Spleen (tissue), 11 donors: ENCODE measurements around the gene OR11L1. TPM values are rescaled to one million over a fixed set of nuclear protein-coding genes. Genes with fewer than 3 reads are reported as not detected.

ENCODE experiments used
- DNase-seq: peaks from one replicate; pipeline ENCODE4 v3.0.0-alpha.2; 2020
- H3K27ac ChIP-seq, 8 donors: fragments of 200-600 bp; sonication (generic) in 7 of 8; 1 replicate in 4 of 8; 2 replicates in 4 of 8; pipeline versions ENCODE4 v1.5.0 to v1.8.0; 2016 to 2021; ENCODE audit warnings: inconsistent platforms in 4 of 8, mild to moderate bottlenecking in 4 of 8, moderate library complexity in 1 of 8
- H3K27me3 ChIP-seq, 7 donors: fragments of 200-600 bp; sonication (generic) in 6 of 7; replicated peaks in 1 of 7; 1 replicate in 4 of 7; 2 replicates in 3 of 7; pipeline versions ENCODE4 v1.5.0 to v1.8.0; 2016 to 2021; ENCODE audit warnings: inconsistent platforms in 3 of 7, mild to moderate bottlenecking in 1 of 7
- H3K36me3 ChIP-seq, 6 donors: fragments of 200-600 bp; sonication (generic) in 5 of 6; 1 replicate in 4 of 6; 2 replicates in 2 of 6; pipeline versions ENCODE4 v1.5.0 to v1.8.0; 2016 to 2021; ENCODE audit warnings: inconsistent platforms in 2 of 6
- H3K4me1 ChIP-seq, 6 donors: fragments of 200-600 bp; sonication (generic) in 5 of 6; 1 replicate in 3 of 6; 2 replicates in 3 of 6; pipeline versions ENCODE4 v1.5.0 to v1.8.0; 2016 to 2021; ENCODE audit warnings: inconsistent platforms in 3 of 6
- H3K4me3 ChIP-seq, 8 donors: fragments of 200-600 bp; sonication (generic) in 7 of 8; 1 replicate in 4 of 8; 2 replicates in 4 of 8; pipeline versions ENCODE4 v1.5.0 to v1.8.0; 2016 to 2021; ENCODE audit warnings: inconsistent platforms in 4 of 8, mild to moderate bottlenecking in 4 of 8, moderate library complexity in 2 of 8
- H3K9me3 ChIP-seq, 8 donors: fragments of 200-600 bp; sonication (generic) in 7 of 8; 1 replicate in 4 of 8; 2 replicates in 4 of 8; pipeline versions ENCODE4 v1.5.0 to v1.8.0; 2016 to 2021; ENCODE audit warnings: inconsistent platforms in 4 of 8
- CTCF ChIP-seq, 11 experiments: fragments of 200-600 bp in 7 of 11; fragments of 450-650 bp in 4 of 11; sonication (generic) in 4 of 11; IDR thresholded peaks in 8 of 11; conservative IDR thresholded peaks in 3 of 11; 1 replicate in 7 of 11; 2 replicates in 4 of 11; pipeline versions ENCODE4 v1.4.0 to v1.8.0; 2016 to 2021; ENCODE audit warnings: antibody characterized with exemption in 11 of 11, inconsistent platforms in 4 of 11, mild to moderate bottlenecking in 1 of 11
- POLR2A ChIP-seq, 3 donors: fragments of 450-650 bp; IDR thresholded peaks; one replicate each; pipeline ENCODE4 v1.5.1; 2017; ENCODE audit warnings: antibody characterized with exemption in 3 of 3, mild to moderate bottlenecking in 1 of 3
- POLR2AphosphoS5 ChIP-seq, 3 donors: sonication (generic); formaldehyde crosslinking; IDR thresholded peaks; one replicate each; pipeline ENCODE4 v1.5.1; 2017; ENCODE audit warnings: antibody characterized with exemption in 3 of 3
- WGBS, 5 donors: extraction: QIAGEN DNeasy Blood & Tissue Kit in 3 of 5; methylation state at CpG; one replicate each; pipeline versions ENCODE4 v1.1.5 to v1.1.7; 2013 to 2018; 5-methylcytosine and 5-hydroxymethylcytosine counted together
- intact Hi-C: fragments of 100-400 bp; cut with DNase I; formaldehyde crosslinking; loops from one replicate; pipeline ENCODE4 v1.15.0; 2023; ENCODE audit warnings: low total_unique reads
- polyA plus RNA-seq, 3 donors: library from polyadenylated mRNA; stranded (reverse); fragments of 200-250 nt; gene quantifications; one replicate each; pipeline ENCODE4 v1.2.1, GENCODE V29; 2013
- total RNA-seq, 7 donors: library from RNA; depleted of rRNA in 3 of 7; stranded (reverse); fragments of >200 nt in 3 of 7; fragmentation: NEBNext Ultra II Directional in 4 of 7; extraction: Animal tissue kit (Norgen Biotek cat#: 25700) in 4 of 7; gene quantifications; one replicate each; pipeline versions ENCODE4 v1.1.0 to v1.2.1, GENCODE V29; 2016 to 2021
- donor health status: healthy with polysubstance abuse.
- donor health status: DM: no; HTN: no; CAD: no; lungs with moderate emphysema.
- donor health status: DM: no; HTN: no; CAD: no.
- donor health status: Bipolar disorder and iron deficiency.
- donor health status: healthy.
- donor health status: DM: no; HTN: no; CAD: no.
- donor health status: DM: yes; HTN: yes; CAD: no.

The OR11L1 gene
- total and polyA plus RNA-seq, 10 donors = not detected

- H3K4me1 ChIP-seq = no peaks in the 10 kb centered on the region
- no peak overlapping the region for H3K4me3 ChIP-seq
- peaks cover 0 to 82% (median 0%) of the 10 kb centered on the region in 6 donors for H3K36me3 ChIP-seq
- WGBS, 5 donors = 86 to 91% (median 90%) methylated on average over 17 of the region's 17 CpGs
- H3K27ac ChIP-seq = no peak overlapping the region
- H3K9me3 ChIP-seq = peaks cover 0 to 2% (median 0%) of the 10 kb centered on the region in 8 donors
- no peak for TF ChIP-seq CTCF (IDR thresholded peaks at IDR 0.05 in 8 of 11, conservative IDR thresholded peaks at IDR 0.05 in 3 of 11)
- TF ChIP-seq POLR2A (IDR thresholded peaks at IDR 0.05) = no peak
- TF ChIP-seq POLR2AphosphoS5 (IDR thresholded peaks at IDR 0.05) = no peak
- H3K27me3 ChIP-seq = no peaks in the 10 kb centered on the region
- DNase-seq = no peak
- intact Hi-C loops = no loop called here
Measured at GRCh38 chr1:247864644-247865043, 22.9 kb upstream of the OR11L1 start.

- H3K36me3 ChIP-seq = peaks cover 0 to 63% (median 0%) of the 10 kb centered on the region in 6 donors
- TF ChIP-seq POLR2AphosphoS5 (IDR thresholded peaks at IDR 0.05) (no peak), CTCF (IDR thresholded peaks at IDR 0.05 in 8 of 11, conservative IDR thresholded peaks at IDR 0.05 in 3 of 11) (no peak), POLR2A (IDR thresholded peaks at IDR 0.05) (no peak)
- no peak overlapping the region for H3K27ac ChIP-seq
- 82 to 95% (median 85%) methylated on average over 4 of the region's 4 CpGs for WGBS, 5 donors
- no peaks in the 10 kb centered on the region for H3K9me3 ChIP-seq
- peaks cover 0 to 13% (median 6%) of the 10 kb centered on the region in 6 donors for H3K4me1 ChIP-seq
- DNase-seq = no peak
- H3K4me3 ChIP-seq = no peak overlapping the region
- H3K27me3 ChIP-seq = peaks cover 0 to 14% (median 0%) of the 10 kb centered on the region in 7 donors
- intact Hi-C loops = no loop called here
Measured at GRCh38 chr1:247862756-247863155, 21.1 kb upstream of the OR11L1 start.

- no peak for DNase-seq
- no peak for TF ChIP-seq POLR2AphosphoS5 (IDR thresholded peaks at IDR 0.05)
- no peak for TF ChIP-seq CTCF (IDR thresholded peaks at IDR 0.05 in 8 of 11, conservative IDR thresholded peaks at IDR 0.05 in 3 of 11)
- TF ChIP-seq POLR2A (IDR thresholded peaks at IDR 0.05) = no peak
- Histone ChIP-seq H3K4me1 (peaks cover 0 to 21% (median 17%) of the 10 kb centered on the region in 6 donors), H3K4me3 (peak overlapping the region; percentile 37 to 84 (median 54)), H3K27me3 (peaks cover 0 to 37% (median 12%) of the 10 kb centered on the region in 7 donors), H3K27ac (peak overlapping the region in 2 of 8 donors; percentile 74 to 85), H3K9me3 (no peaks in the 10 kb centered on the region), H3K36me3 (peaks cover 0 to 22% (median 0%) of the 10 kb centered on the region in 6 donors)
- intact Hi-C loops = no loop called here
- WGBS, 5 donors = 16 to 29% (median 19%) methylated on average over 15 of the region's 15 CpGs
Measured at GRCh38 chr1:247857985-247858619, 16.4 kb upstream of the OR11L1 start.
